H1 (cell line): ENCODE data around the gene CSRNP3. TPM values are rescaled to one million over a fixed set of nuclear protein-coding genes. Genes with fewer than 3 reads are reported as not detected.

Source experiments
- CTCF ChIA-PET: fragments of 300-600 bp; sonication (Branson Sonifier 250); formaldehyde crosslinking; loops from one replicate; lab custom pipeline; 2021; ENCODE audit not compliant: partially characterized antibody; lab: Charles Lee
- POLR2A ChIA-PET: fragments of 300-600 bp; sonication (Branson Sonifier 250); formaldehyde crosslinking; loops from one replicate; lab custom pipeline; 2021; ENCODE audit warnings: inconsistent platforms; ENCODE audit not compliant: partially characterized antibody; lab: Charles Lee
- DNase-seq, 2 experiments: peaks; one replicate each; pipeline versions ENCODE4 v3.0.0 to v3.0.0-alpha.2; 2010 to 2022; ENCODE audit warnings: low spot score in 2 of 2, low read depth in 1 of 2, mixed read lengths in 1 of 2
- FAIRE-seq: peaks from 2 replicates; lab custom pipeline; 2011; peaks lifted over from hg19 to GRCh38; lab: Jason Lieb, UNC
- H2AFZ ChIP-seq: 2 replicates; pipeline ENCODE4 v1.8.1; 2012; ENCODE audit warnings: low read length, inconsistent platforms
- H2AK5ac ChIP-seq: 2 replicates; pipeline ENCODE4 v1.6.1; 2013; ENCODE audit warnings: low read depth, low read length
- H2BK120ac ChIP-seq: replicated peaks from 2 replicates; pipeline ENCODE3; 2013; ENCODE audit warnings: low read depth, low read length, inconsistent platforms
- H2BK12ac ChIP-seq: 2 replicates; pipeline ENCODE4 v1.6.1; 2013; ENCODE audit warnings: low read depth, low read length
- H2BK15ac ChIP-seq: 2 replicates; pipeline ENCODE4 v1.6.1; 2013; ENCODE audit warnings: low read length
- H2BK20ac ChIP-seq: 2 replicates; pipeline ENCODE4 v1.6.1; 2013; ENCODE audit warnings: low read length
- H2BK5ac ChIP-seq: 2 replicates; pipeline ENCODE4 v1.6.1; 2013; ENCODE audit warnings: low read depth, low read length
- H3K14ac ChIP-seq: 2 replicates; pipeline ENCODE4 v1.6.1; 2013; ENCODE audit warnings: inconsistent platforms; ENCODE audit not compliant: insufficient read length
- H3K18ac ChIP-seq: 2 replicates; pipeline ENCODE4 v1.6.1; 2013; ENCODE audit warnings: low read length; ENCODE audit errors: extremely low read depth
- H3K23ac ChIP-seq: 2 replicates; pipeline ENCODE4 v1.6.1; 2013; ENCODE audit warnings: inconsistent platforms; ENCODE audit not compliant: insufficient read length
- H3K23me2 ChIP-seq: 2 replicates; pipeline ENCODE4 v1.6.1; 2013; ENCODE audit warnings: low read depth, low read length
- H3K27ac ChIP-seq: 2 replicates; pipeline ENCODE4 v1.6.1; 2011; ENCODE audit warnings: low read depth, low read length, inconsistent platforms
- H3K27me3 ChIP-seq, 4 experiments: replicated peaks in 1 of 4; 1 replicate in 1 of 4; 2 replicates in 3 of 4; pipeline versions ENCODE4 v1.6.1 to v1.8.1; 2011 to 2013; ENCODE audit warnings: low read length in 3 of 4, mild to moderate bottlenecking in 3 of 4, inconsistent platforms in 2 of 4, mixed read lengths in 2 of 4, moderate library complexity in 1 of 4; ENCODE audit not compliant: control insufficient read depth in 3 of 4, insufficient read depth in 3 of 4; ENCODE audit errors: extremely low read depth in 1 of 4
- H3K36me3 ChIP-seq, 4 experiments: 2 replicates each; pipeline versions ENCODE4 v1.6.1 to v1.8.1; 2011 to 2013; ENCODE audit warnings: mild to moderate bottlenecking in 4 of 4, low read length in 3 of 4, moderate library complexity in 2 of 4, control low read depth in 1 of 4, inconsistent platforms in 1 of 4; ENCODE audit not compliant: insufficient read depth in 4 of 4, control insufficient read depth in 2 of 4
- H3K4ac ChIP-seq: replicated peaks from 2 replicates; pipeline ENCODE3; 2013; ENCODE audit warnings: low read length, low read depth, mixed read lengths, inconsistent platforms; ENCODE audit not compliant: insufficient read length
- H3K4me1 ChIP-seq, 4 experiments: replicated peaks in 1 of 4; 1 replicate in 1 of 4; 2 replicates in 3 of 4; pipeline versions ENCODE4 v1.6.1 to v1.8.1; 2011 to 2013; ENCODE audit warnings: low read length in 3 of 4, inconsistent platforms in 2 of 4, mixed read lengths in 1 of 4; ENCODE audit not compliant: insufficient read depth in 4 of 4, control insufficient read depth in 3 of 4
- H3K4me2 ChIP-seq, 2 experiments: 2 replicates each; pipeline versions ENCODE4 v1.6.1 to v1.8.1; 2011 to 2013; ENCODE audit warnings: low read depth in 2 of 2, low read length in 2 of 2, control low read depth in 1 of 2, inconsistent platforms in 1 of 2, mild to moderate bottlenecking in 1 of 2; ENCODE audit not compliant: insufficient read depth in 1 of 2
- H3K4me3 ChIP-seq, 4 experiments: fragments of 200-600, 300-600 bp in 1 of 4; sonication (generic), shearing (Covaris generic), sonication (Bioruptor Twin) in 1 of 4; 2 replicates each; pipeline versions ENCODE4 v1.5.1 to v1.8.1; 2011 to 2016; ENCODE audit warnings: low read length in 4 of 4, low read depth in 3 of 4, control low read depth in 2 of 4, inconsistent platforms in 2 of 4, mild to moderate bottlenecking in 2 of 4, mixed read lengths in 1 of 4, moderate library complexity in 1 of 4; ENCODE audit not compliant: insufficient read depth in 2 of 4; ENCODE audit errors: extremely low read depth in 1 of 4
- H3K56ac ChIP-seq: replicated peaks from 2 replicates; pipeline ENCODE3; 2013; ENCODE audit warnings: low read depth, mild to moderate bottlenecking, mixed read lengths, low read length, inconsistent platforms; ENCODE audit not compliant: insufficient read length
- H3K79me1 ChIP-seq: 2 replicates; pipeline ENCODE4 v1.6.1; 2013; ENCODE audit warnings: low read depth, low read length, control low read depth
- H3K79me2 ChIP-seq, 2 experiments: 2 replicates each; pipeline versions ENCODE4 v1.6.1 to v1.8.1; 2012 to 2013; ENCODE audit warnings: low read length in 2 of 2, mild to moderate bottlenecking in 2 of 2, inconsistent platforms in 1 of 2; ENCODE audit not compliant: insufficient read depth in 2 of 2, control insufficient read depth in 1 of 2
- H3K9ac ChIP-seq, 4 experiments: replicated peaks in 1 of 4; 1 replicate in 1 of 4; 2 replicates in 3 of 4; pipeline versions ENCODE4 v1.6.1 to v1.8.1; 2011 to 2013; ENCODE audit warnings: low read depth in 3 of 4, low read length in 3 of 4, control low read depth in 2 of 4, mild to moderate bottlenecking in 2 of 4, moderate library complexity in 2 of 4, inconsistent platforms in 1 of 4; ENCODE audit errors: extremely low read depth in 1 of 4
- H3K9me3 ChIP-seq, 2 experiments: 2 replicates each; pipeline versions ENCODE4 v1.6.1 to v1.8.1; 2012 to 2013; ENCODE audit warnings: mild to moderate bottlenecking in 2 of 2, moderate library complexity in 2 of 2, control low read depth in 1 of 2, inconsistent platforms in 1 of 2, low read depth in 1 of 2, low read length in 1 of 2, mixed read lengths in 1 of 2; ENCODE audit not compliant: insufficient read depth in 2 of 2
- H4K20me1 ChIP-seq, 2 experiments: replicated peaks in 1 of 2; 2 replicates each; pipeline versions ENCODE3 to v1.8.1; 2011 to 2013; ENCODE audit warnings: inconsistent platforms in 2 of 2, low read length in 2 of 2, mild to moderate bottlenecking in 1 of 2; ENCODE audit not compliant: insufficient read depth in 2 of 2, control insufficient read depth in 1 of 2
- H4K5ac ChIP-seq: 2 replicates; pipeline ENCODE4 v1.6.1; 2013; ENCODE audit warnings: low read length, low read depth, mixed read lengths, inconsistent platforms; ENCODE audit not compliant: insufficient read length
- H4K8ac ChIP-seq: 2 replicates; pipeline ENCODE4 v1.8.0; 2013; ENCODE audit warnings: mild to moderate bottlenecking, moderate library complexity, low read length, inconsistent platforms; ENCODE audit not compliant: insufficient read depth; ENCODE audit errors: extremely low read depth
- H4K91ac ChIP-seq: replicated peaks from 2 replicates; pipeline ENCODE3; 2013; ENCODE audit warnings: low read length, mixed read lengths, inconsistent platforms; ENCODE audit not compliant: insufficient read length
- BCL11A ChIP-seq, 2 experiments: IDR thresholded peaks; one replicate each; pipeline ENCODE4 v1.6.1; 2011; ENCODE audit warnings: low read depth in 2 of 2, low read length in 2 of 2, mild to moderate bottlenecking in 2 of 2
- CBX5 ChIP-seq: fragments of 300-800, 300-1000 bp; sonication (generic); IDR thresholded peaks from 2 replicates; pipeline ENCODE4 v1.7.1; 2016; ENCODE audit warnings: antibody characterized with exemption, low read length, low read depth
- CEBPB ChIP-seq: IDR thresholded peaks from 2 replicates; pipeline ENCODE4 v1.6.1; 2012; ENCODE audit warnings: low read depth, low read length
- CTCF ChIP-seq, 3 experiments: IDR thresholded peaks; 1 replicate in 2 of 3; 2 replicates in 1 of 3; pipeline versions ENCODE4 v1.5.1 to v1.6.1; 2011; ENCODE audit warnings: low read length in 3 of 3, mild to moderate bottlenecking in 3 of 3, inconsistent platforms in 2 of 3, low read depth in 1 of 3, moderate library complexity in 1 of 3; ENCODE audit not compliant: insufficient read depth in 1 of 3; ENCODE audit errors: control extremely low read depth in 1 of 3
- GABPA ChIP-seq: IDR thresholded peaks from 2 replicates; pipeline ENCODE4 v1.6.1; 2011; ENCODE audit warnings: mild to moderate bottlenecking, low read length, moderate library complexity, borderline replicate concordance; ENCODE audit not compliant: insufficient read depth
- HDAC6 ChIP-seq: IDR thresholded peaks from one replicate; pipeline ENCODE4 v1.7.1; 2012; ENCODE audit warnings: low read depth, mild to moderate bottlenecking, inconsistent platforms, low read length, moderate library complexity
- RNF2 ChIP-seq: fragments of 200-900, 300-1000 bp; sonication (generic); IDR thresholded peaks from 2 replicates; pipeline ENCODE4 v1.7.1; 2016; ENCODE audit warnings: borderline replicate concordance, low read depth, mild to moderate bottlenecking, antibody characterized with exemption, low read length; ENCODE audit not compliant: poor library complexity, severe bottlenecking; ENCODE audit errors: missing control alignments
- SAP30 ChIP-seq: fragments of 300-600 bp; sonication (generic); IDR thresholded peaks from 2 replicates; pipeline ENCODE4 v1.7.1; 2012; ENCODE audit warnings: low read length, moderate library complexity, mild to moderate bottlenecking, inconsistent platforms; ENCODE audit not compliant: insufficient read depth, insufficient replicate concordance
- SIX5 ChIP-seq: IDR thresholded peaks from 2 replicates; pipeline ENCODE4 v1.6.1; 2011; ENCODE audit warnings: mild to moderate bottlenecking, low read depth, low read length
- WGBS, 2 experiments: shearing (Covaris generic) in 1 of 2; methylation state at CpG; one replicate each; pipeline versions ENCODE4 v1.1.6 to v1.1.7; 2013 to 2015; ENCODE audit warnings: low lambda C conversion rate in 2 of 2, mixed read lengths in 2 of 2, inconsistent platforms in 1 of 2, low coverage in 1 of 2, missing lambda C conversion rate in 1 of 2; ENCODE audit not compliant: insufficient replicate concordance in 2 of 2, insufficient coverage in 1 of 2, insufficient read length in 1 of 2; ENCODE audit errors: extremely low coverage in 1 of 2, missing lambda C conversion rate in 1 of 2; 5-methylcytosine and 5-hydroxymethylcytosine counted together
- polyA plus RNA-seq, 7 experiments: library from polyadenylated mRNA; depleted of rRNA in 3 of 7; stranded (reverse) in 5 of 7; unstranded in 2 of 7; fragments of >200 nt in 5 of 7; fragments of 200-250 nt in 2 of 7; gene quantifications; 1 replicate in 5 of 7; 2 replicates in 1 of 7; 4 replicates in 1 of 7; pipeline versions ENCODE4 v1.2.1 to v1.2.3, GENCODE V29; 2011 to 2013; ENCODE audit warnings: missing spikeins in 2 of 7, mixed read lengths in 2 of 7
- total RNA-seq: library from RNA; stranded (reverse); fragmentation: NEBNext Ultra II Directional; extraction: Animal tissue kit (Norgen Biotek cat#: 25700); gene quantifications from 2 replicates; pipeline ENCODE4 v1.2.1, GENCODE V29; 2021
- TF ChIP-seq, protein P1 (sequence below): IDR thresholded peaks from 2 replicates; pipeline ENCODE4 v1.6.1; 2011; ENCODE audit warnings: low read depth, mild to moderate bottlenecking, low read length; ENCODE audit not compliant: insufficient read depth

The CSRNP3 gene
- total and polyA plus RNA-seq, 2 of the 8 experiments (the other 6 are each of a cell fraction or from before 2014, with no cell fraction given): 1.3 to 6.5 TPM

GRCh38 chr2:165571477-165571876, 102.0 kb downstream of the CSRNP3 start:
- H3K27me3 ChIP-seq: no peaks in the 10 kb centered on the region
- no peak overlapping the region for H3K4me3 ChIP-seq
- H3K18ac ChIP-seq: no peak overlapping the region
- H3K79me2 ChIP-seq: no peaks in the 10 kb centered on the region
- H3K14ac ChIP-seq: no peak overlapping the region
- no peak overlapping the region for H4K8ac ChIP-seq
- no peak overlapping the region for H4K91ac ChIP-seq
- no peaks in the 10 kb centered on the region for H3K9me3 ChIP-seq
- H2BK5ac ChIP-seq: no peak overlapping the region
- POLR2A ChIA-PET: interaction anchor here (0.6 kb wide), 1 partner anchor 10 kb away, joined by 3 read pairs; no protein-coding TSS in a partner anchor
- no peak overlapping the region for H4K5ac ChIP-seq
- H3K36me3 ChIP-seq: no peaks in the 10 kb centered on the region
- H2BK20ac ChIP-seq: no peak overlapping the region
- H3K4ac ChIP-seq: no peak overlapping the region
- no peaks in the 10 kb centered on the region for H4K20me1 ChIP-seq
- no peak overlapping the region for H3K27ac ChIP-seq
- H3K9ac ChIP-seq: no peak overlapping the region
- H3K79me1 ChIP-seq: no peaks in the 10 kb centered on the region
- no peak overlapping the region for H3K56ac ChIP-seq
- no peak overlapping the region for H2BK15ac ChIP-seq
- 94% methylated on average over 1 of the region's 1 CpG; no CpG with 5 or more reads in 1 of the 2 experiments for WGBS, 2 experiments
- no peak overlapping the region for H3K23ac ChIP-seq
- H3K4me1 ChIP-seq: peaks cover 0 to 5% (median 1%) of the 10 kb centered on the region in 4 experiments; a peak in 3 of 7 replicates
- H2AK5ac ChIP-seq: no peak overlapping the region
- CTCF ChIA-PET: interaction anchor here (0.8 to 1.3 kb wide), 3 partner anchors 8 to 332 kb away, joined by 3 to 4 read pairs (median 4); partner anchors contain the start of gene SCN2A
- H3K4me2 ChIP-seq: no peak overlapping the region
- H2BK120ac ChIP-seq: no peak overlapping the region
- no peak for FAIRE-seq
- DNase-seq: no peak
- H3K23me2 ChIP-seq: peaks cover 2% of the 10 kb centered on the region; the same call in 1 of the 2 replicates
- no peak overlapping the region for H2AFZ ChIP-seq
- no peak overlapping the region for H2BK12ac ChIP-seq
- TF ChIP-seq CBX5 (no peak), SIX5 (no peak), BCL11A (IDR thresholded peaks at IDR 0.05; ENCODE audit: low read depth in 2 of 2, low read length in 2 of 2) (no peak), GABPA (no peak), HDAC6 (no peak), SAP30 (no peak), CEBPB (no peak), RNF2 (no peak), CTCF (IDR thresholded peaks at IDR 0.05; ENCODE audit: control extremely low read depth in 1 of 3, insufficient read depth in 1 of 3, low read depth in 1 of 3, low read length in 3 of 3) (no peak)
- TF ChIP-seq, protein P1, sequence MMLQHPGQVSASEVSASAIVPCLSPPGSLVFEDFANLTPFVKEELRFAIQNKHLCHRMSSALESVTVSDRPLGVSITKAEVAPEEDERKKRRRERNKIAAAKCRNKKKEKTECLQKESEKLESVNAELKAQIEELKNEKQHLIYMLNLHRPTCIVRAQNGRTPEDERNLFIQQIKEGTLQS: no peak
